Subcutaneous adipose tissue (tissue), 4 donors: Measurements from ENCODE around the gene GALNT9. TPM values are rescaled to one million over a fixed set of nuclear protein-coding genes. Genes with fewer than 3 reads are reported as not detected.

Experiments
- total RNA-seq, 4 donors: library from RNA; depleted of rRNA; stranded (reverse); fragments of >200 nt; gene quantifications; one replicate each; pipeline ENCODE4 v1.1.0, GENCODE V29; 2016
- TF ChIP-seq, protein P1 (sequence below): fragments of 450-650 bp; IDR thresholded peaks from one replicate; pipeline ENCODE4 v1.5.1; 2016; ENCODE audit warnings: low read depth, mild to moderate bottlenecking, control low read depth, antibody characterized with exemption, moderate library complexity

GALNT9 gene
- total RNA-seq, 4 donors from 2014 or later: not detected

DNA sequence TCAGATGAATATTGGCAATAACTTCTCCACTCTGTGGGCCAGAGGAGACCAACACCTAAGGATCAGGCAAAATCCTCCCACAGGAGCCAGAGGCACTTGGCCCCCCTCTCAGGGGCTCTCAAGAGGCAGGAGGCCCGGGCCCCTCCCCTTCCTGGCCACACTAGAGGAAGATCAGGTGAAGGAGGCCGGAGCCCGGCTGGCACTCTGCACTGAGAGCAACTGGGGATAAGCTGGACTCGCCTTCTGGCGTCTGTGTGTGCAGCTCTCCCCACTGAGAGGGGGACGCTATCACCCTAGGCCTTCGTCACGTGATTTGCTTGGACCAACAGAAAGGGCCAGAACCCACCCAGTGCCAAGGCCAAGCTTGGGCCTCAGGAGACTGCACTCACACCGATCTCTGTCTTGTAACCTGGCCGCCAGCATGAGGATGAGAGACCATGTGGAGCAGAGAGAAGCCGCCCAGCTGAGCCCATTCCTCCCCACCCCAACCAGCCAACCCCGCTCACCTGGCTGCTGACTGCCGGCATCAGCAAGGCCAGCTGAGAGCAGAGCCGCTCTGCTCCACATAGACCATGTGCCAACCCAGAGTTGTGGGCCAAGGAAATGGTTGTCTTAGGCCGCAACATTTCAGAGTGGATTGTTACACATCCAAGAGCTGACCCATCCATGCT is 121.1 kb downstream of the GALNT9 start:
- TF ChIP-seq, protein P1, sequence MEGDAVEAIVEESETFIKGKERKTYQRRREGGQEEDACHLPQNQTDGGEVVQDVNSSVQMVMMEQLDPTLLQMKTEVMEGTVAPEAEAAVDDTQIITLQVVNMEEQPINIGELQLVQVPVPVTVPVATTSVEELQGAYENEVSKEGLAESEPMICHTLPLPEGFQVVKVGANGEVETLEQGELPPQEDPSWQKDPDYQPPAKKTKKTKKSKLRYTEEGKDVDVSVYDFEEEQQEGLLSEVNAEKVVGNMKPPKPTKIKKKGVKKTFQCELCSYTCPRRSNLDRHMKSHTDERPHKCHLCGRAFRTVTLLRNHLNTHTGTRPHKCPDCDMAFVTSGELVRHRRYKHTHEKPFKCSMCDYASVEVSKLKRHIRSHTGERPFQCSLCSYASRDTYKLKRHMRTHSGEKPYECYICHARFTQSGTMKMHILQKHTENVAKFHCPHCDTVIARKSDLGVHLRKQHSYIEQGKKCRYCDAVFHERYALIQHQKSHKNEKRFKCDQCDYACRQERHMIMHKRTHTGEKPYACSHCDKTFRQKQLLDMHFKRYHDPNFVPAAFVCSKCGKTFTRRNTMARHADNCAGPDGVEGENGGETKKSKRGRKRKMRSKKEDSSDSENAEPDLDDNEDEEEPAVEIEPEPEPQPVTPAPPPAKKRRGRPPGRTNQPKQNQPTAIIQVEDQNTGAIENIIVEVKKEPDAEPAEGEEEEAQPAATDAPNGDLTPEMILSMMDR: no peak

DNA sequence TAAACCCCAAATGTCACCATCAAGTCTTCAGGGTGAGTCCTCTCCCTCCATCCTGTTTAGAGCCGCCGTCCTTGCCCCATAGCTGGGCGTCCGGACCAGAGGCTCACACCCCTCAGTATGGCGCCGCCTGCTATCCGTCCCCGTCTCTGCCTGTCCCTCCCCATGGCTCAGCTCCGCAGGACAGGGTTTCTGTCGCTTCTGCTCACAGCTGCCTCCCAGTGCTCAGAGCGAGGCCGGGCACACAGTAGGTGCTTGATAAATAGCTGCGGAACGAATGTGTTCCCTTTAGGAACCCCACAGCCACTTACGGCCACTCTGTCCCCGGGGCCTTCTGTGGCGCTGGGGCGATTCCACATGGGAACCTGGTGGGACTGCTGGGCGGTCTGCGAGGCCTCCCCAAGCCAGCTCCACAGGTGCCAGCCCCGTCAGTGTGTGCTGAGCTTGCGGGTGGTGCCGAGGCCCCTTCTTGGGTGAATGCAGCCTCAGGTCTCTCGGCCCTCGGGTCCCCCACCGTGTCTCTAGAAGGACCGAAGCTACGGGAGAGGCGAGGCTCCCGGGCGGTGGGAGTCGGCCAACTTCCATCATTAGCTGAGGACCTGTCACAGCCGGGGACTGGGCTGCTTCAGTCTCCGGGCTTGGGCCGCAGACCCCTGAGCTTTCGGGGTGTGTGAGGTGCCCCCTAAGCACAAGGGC is 122.2 kb downstream of the GALNT9 start:
- TF ChIP-seq, protein P1: no peak

GRCh38 chr12:132206046-132206434 is 123.3 kb downstream of the GALNT9 start:
- TF ChIP-seq, protein P1: no peak

GRCh38 chr12:132205271-132206045 is 123.9 kb downstream of the GALNT9 start:
- TF ChIP-seq, protein P1: no peak

DNA sequence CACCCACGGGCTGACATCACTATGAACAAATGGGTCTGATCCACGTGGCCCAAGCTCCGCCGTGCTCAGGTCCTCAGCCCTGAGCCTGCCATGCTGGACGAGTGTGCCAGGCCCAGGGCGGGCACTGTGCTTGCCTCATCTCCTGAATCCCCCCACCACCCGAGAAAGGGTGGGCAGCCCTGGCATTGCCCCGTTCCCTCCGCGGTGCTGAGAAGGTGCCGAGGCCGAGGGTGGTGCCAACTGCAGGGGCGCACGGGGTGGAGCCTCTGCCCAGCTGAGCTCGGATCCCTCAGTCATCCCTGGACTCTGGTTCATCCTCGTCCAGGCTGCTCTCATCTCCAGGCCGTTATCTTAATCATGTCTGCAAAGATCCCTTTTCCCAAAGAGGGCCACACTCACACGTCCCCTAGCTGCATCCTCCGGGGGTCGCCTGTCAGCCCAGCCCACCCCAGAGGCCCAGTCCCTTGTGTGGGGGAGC is 124.6 kb downstream of the GALNT9 start:
- TF ChIP-seq, protein P1: no peak

DNA sequence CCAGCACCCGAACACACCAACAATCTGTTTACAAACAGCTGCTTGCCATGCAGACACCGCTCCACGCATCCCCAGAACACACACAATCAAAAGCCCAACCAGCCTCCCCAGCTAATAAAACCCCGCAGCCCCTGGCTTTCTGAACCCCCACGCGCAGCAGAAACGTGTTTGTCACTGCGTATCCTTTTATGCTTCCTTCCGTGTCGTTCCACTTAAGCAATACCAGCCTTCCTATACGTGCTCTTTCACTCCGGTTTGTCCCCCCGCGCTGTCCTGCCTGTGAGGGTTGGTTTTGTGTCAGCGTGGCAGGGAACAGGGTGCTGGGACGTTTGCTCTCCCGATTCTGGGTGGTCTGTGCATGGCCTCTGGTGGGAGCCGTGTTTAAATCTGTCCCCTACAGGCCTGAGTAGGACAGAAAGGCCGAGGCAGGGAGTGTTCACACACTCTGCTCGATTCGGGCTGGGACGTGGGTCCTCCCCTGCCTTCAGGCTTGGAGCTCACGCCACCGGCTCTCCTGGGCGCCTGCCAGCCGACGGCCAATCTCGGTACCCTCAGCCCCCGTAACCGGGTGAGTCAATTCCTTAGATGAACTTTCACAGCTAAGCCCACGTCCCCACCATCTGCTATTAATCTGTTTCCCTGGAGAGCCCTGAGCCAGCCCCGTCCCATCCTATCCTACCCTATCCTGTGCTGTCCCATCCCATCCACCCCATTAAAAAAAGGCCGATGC is 125.2 kb downstream of the GALNT9 start:
- TF ChIP-seq, protein P1: no peak
